B cell (primary cell): ENCODE results near the gene KRT14.

Experiments used
- CTCF ChIP-seq: fragments of 200-600 bp; IDR thresholded peaks from one replicate; pipeline ENCODE4 v1.8.0; 2022; ENCODE audit warnings: antibody characterized with exemption, mild to moderate bottlenecking
- EZH2 ChIP-seq: IDR thresholded peaks from 2 replicates; pipeline ENCODE4 v1.6.1; 2012; ENCODE audit warnings: borderline replicate concordance, low read depth, mild to moderate bottlenecking, moderate library complexity, low read length; ENCODE audit not compliant: insufficient read depth, poor library complexity, severe bottlenecking

DNA sequence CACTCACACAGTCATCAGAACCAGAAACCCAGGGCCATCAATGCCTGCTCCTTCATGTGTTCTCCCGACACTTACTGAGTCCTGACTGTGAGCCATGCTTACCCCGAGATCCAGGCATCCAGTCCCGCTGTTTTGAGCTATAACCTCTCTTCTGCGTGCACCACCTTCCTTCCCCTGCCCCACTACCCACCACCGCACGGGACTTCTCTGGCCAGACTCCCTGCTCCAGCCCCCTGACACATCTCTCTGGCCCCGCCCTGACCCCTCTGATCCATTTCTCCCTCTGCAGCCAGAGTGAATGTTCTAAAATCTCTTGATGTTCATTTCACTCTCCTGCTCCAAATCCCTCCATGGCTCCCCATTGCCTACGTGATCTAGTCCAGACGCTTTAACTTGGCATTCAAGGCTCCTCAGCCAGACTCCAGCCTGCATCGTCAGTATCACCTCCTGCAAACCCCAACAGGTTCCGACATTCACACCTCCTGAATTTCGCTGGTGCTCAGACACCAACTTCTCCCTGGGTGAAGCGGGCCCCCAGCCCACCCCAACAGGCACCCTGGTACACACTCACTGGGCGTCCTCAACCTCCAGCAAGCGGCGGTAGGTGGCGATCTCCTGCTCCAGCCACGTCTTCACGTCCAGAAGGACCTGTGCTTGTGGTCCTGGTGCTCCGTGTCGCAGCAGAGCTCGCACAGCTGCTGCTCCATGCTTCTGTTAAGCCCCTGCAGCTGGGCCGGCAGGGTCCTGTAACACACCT lies 40.8 kb upstream of the KRT14 start:
- TF ChIP-seq EZH2 (no peak), CTCF (no peak)
